A549 (cell line): ENCODE measurements around the gene NAT10. TPM values are rescaled to one million over a fixed set of nuclear protein-coding genes. Genes with fewer than 3 reads are reported as not detected.

Experiments
- ATAC-seq, 2 experiments: fragments of 200-7000 bp in 1 of 2; fragments of >200 bp in 1 of 2; cut with Nextera tagmentation in 1 of 2; cut with Tn5 transposase in 1 of 2; 3 replicates each; pipeline versions ENCODE4 v1.8.0 to v1.9.1; 2018 to 2020; ENCODE audit warnings: mild to moderate bottlenecking in 1 of 2, moderate library complexity in 1 of 2
- CTCF ChIA-PET: fragments of 300-600 bp; sonication (Branson Sonifier 250); formaldehyde crosslinking; extraction: SDS; loops from one replicate; lab custom pipeline; 2021; ENCODE audit warnings: antibody characterized with exemption, inconsistent platforms; lab: Yijun Ruan, JAX
- POLR2A ChIA-PET: fragments of 350-600 bp; formaldehyde crosslinking; extraction: SDS; loops from one replicate; lab custom pipeline; 2021; ENCODE audit warnings: antibody characterized with exemption, inconsistent platforms; lab: Yijun Ruan, JAX
- DNase-seq, 2 experiments: peaks; one replicate each; pipeline versions ENCODE4 v3.0.0 to v3.0.0-alpha.2; 2011 to 2016; ENCODE audit warnings: low read depth in 1 of 2, low spot score in 1 of 2
- FAIRE-seq: peaks from 2 replicates; lab custom pipeline; 2011; peaks lifted over from hg19 to GRCh38; lab: Jason Lieb, UNC
- H3K27ac ChIP-seq, 2 experiments: fragments of >200 bp; sonication (Bioruptor Twin); formaldehyde crosslinking; 3 replicates each; pipeline ENCODE4 v1.5.1; 2016 to 2017
- H3K4me1 ChIP-seq: fragments of >200 bp; sonication (Bioruptor Twin); formaldehyde crosslinking; 3 replicates; pipeline ENCODE4 v1.6.1; 2016
- H3K4me2 ChIP-seq: fragments of >200 bp; sonication (Bioruptor Twin); formaldehyde crosslinking; 3 replicates; pipeline ENCODE4 v1.6.1; 2016
- H3K4me3 ChIP-seq: fragments of >200 bp; sonication (Bioruptor Twin); formaldehyde crosslinking; 3 replicates; pipeline ENCODE4 v1.5.1; 2016
- H3K9me3 ChIP-seq: fragments of >200 bp; sonication (Bioruptor Twin); formaldehyde crosslinking; 3 replicates; pipeline ENCODE4 v1.6.1; 2016
- BHLHE40 ChIP-seq: IDR thresholded peaks from 2 replicates; pipeline ENCODE4 v1.6.1; 2012; ENCODE audit warnings: low read depth, low read length, inconsistent platforms
- CBX2 ChIP-seq: fragments of 200-600 bp; sonication (generic); IDR thresholded peaks from 2 replicates; pipeline ENCODE4 v1.6.1; 2016; ENCODE audit warnings: low read depth, mild to moderate bottlenecking, borderline replicate concordance
- CHD2 ChIP-seq: fragments of 150-350 bp; IDR thresholded peaks from 2 replicates; pipeline ENCODE4 v1.6.1; 2014; ENCODE audit warnings: low read length; ENCODE audit not compliant: partially characterized antibody
- EHF ChIP-seq: fragments of 250-450 bp; sonication (Bioruptor Pico); IDR thresholded peaks from 2 replicates; pipeline ENCODE4 v1.5.0; 2020; ENCODE audit warnings: mild to moderate bottlenecking
- EHMT2 ChIP-seq: fragments of 200-600 bp; sonication (generic); IDR thresholded peaks from 2 replicates; pipeline ENCODE4 v1.6.1; 2016; ENCODE audit warnings: antibody characterized with exemption, low read depth, mild to moderate bottlenecking, moderate library complexity
- EP300 ChIP-seq, 2 experiments: fragments of >200 bp; sonication (Bioruptor Twin); formaldehyde crosslinking; IDR thresholded peaks; 2 replicates in 1 of 2; 3 replicates in 1 of 2; pipeline ENCODE4 v1.6.1; 2016 to 2017
- FOSB ChIP-seq: fragments of 250-450 bp; sonication (Bioruptor Pico); IDR thresholded peaks from 2 replicates; pipeline ENCODE4 v1.5.0; 2020; ENCODE audit warnings: mild to moderate bottlenecking, moderate library complexity
- HDAC2 ChIP-seq: fragments of 200-600 bp; sonication (generic); IDR thresholded peaks from 2 replicates; pipeline ENCODE4 v1.6.1; 2016
- HES2 ChIP-seq: fragments of >200 bp; sonication (Bioruptor Twin); formaldehyde crosslinking; IDR thresholded peaks from 2 replicates; pipeline ENCODE4 v1.6.1; 2016
- HEYL ChIP-seq: fragments of 250-450 bp; sonication (Bioruptor Pico); IDR thresholded peaks from 2 replicates; pipeline ENCODE4 v1.8.0; 2021; ENCODE audit warnings: mild to moderate bottlenecking, moderate library complexity
- HOXB13 ChIP-seq: fragments of 250-450 bp; sonication (Bioruptor Pico); IDR thresholded peaks from 2 replicates; pipeline ENCODE4 v1.5.0; 2020; ENCODE audit warnings: low read depth, mild to moderate bottlenecking, moderate library complexity
- HOXB5 ChIP-seq: fragments of 250-450 bp; sonication (Bioruptor Pico); IDR thresholded peaks from 2 replicates; pipeline ENCODE4 v1.5.0; 2020; ENCODE audit warnings: mild to moderate bottlenecking, moderate library complexity
- JUN ChIP-seq, 2 experiments: fragments of >200 bp; sonication (Bioruptor Twin); formaldehyde crosslinking; IDR thresholded peaks; 2 replicates in 1 of 2; 3 replicates in 1 of 2; pipeline ENCODE4 v1.6.1; 2016 to 2017
- MAZ ChIP-seq: fragments of 150-350 bp; IDR thresholded peaks from 2 replicates; pipeline ENCODE4 v1.6.1; 2014; ENCODE audit warnings: antibody characterized with exemption, low read depth, low read length, borderline replicate concordance
- NFE2L2 ChIP-seq: fragments of 150-350 bp; conservative IDR thresholded peaks from 2 replicates; pipeline ENCODE4 v1.6.1; 2014; ENCODE audit warnings: low read length
- NR3C1 ChIP-seq: fragments of >200 bp; sonication (Bioruptor Twin); formaldehyde crosslinking; IDR thresholded peaks from 3 replicates; pipeline ENCODE4 v1.6.1; 2017
- RCOR1 ChIP-seq: fragments of 150-350 bp; IDR thresholded peaks from 2 replicates; pipeline ENCODE4 v1.6.1; 2014; ENCODE audit warnings: antibody characterized with exemption, low read length, low read depth
- RFX5 ChIP-seq: fragments of 450-650 bp; IDR thresholded peaks from 2 replicates; pipeline ENCODE4 v1.7.1; 2014; ENCODE audit warnings: antibody characterized with exemption, mild to moderate bottlenecking, moderate library complexity
- TFCP2L1 ChIP-seq: fragments of 250-450 bp; sonication (Bioruptor Pico); IDR thresholded peaks from 2 replicates; pipeline ENCODE4 v1.5.0; 2021; ENCODE audit warnings: mild to moderate bottlenecking
- TP53 ChIP-seq: fragments of 250-450 bp; sonication (Bioruptor Pico); IDR thresholded peaks from 2 replicates; pipeline ENCODE4 v1.5.0; 2021; ENCODE audit warnings: mild to moderate bottlenecking, moderate library complexity
- ZNF302 ChIP-seq: fragments of 250-450 bp; sonication (Bioruptor Pico); IDR thresholded peaks from 2 replicates; pipeline ENCODE4 v1.9.0; 2021; ENCODE audit warnings: inconsistent platforms, mild to moderate bottlenecking, moderate library complexity
- WGBS: methylation state at CpG from one replicate; pipeline ENCODE4 v1.1.6; 2017; ENCODE audit errors: missing lambda C conversion rate; 5-methylcytosine and 5-hydroxymethylcytosine counted together
- polyA plus RNA-seq, 4 experiments: library from polyadenylated mRNA; depleted of rRNA in 3 of 4; stranded (reverse); fragments of >200 nt; fragmentation: RNase III in 1 of 4; extraction: RNeasy Plus Mini Kit Qiagen cat#74134 plus additional on column Dnase treatment in 1 of 4; gene quantifications; 2 replicates in 3 of 4; 3 replicates in 1 of 4; pipeline ENCODE4 v1.2.3, GENCODE V29; 2011 to 2017
- TF ChIP-seq, protein P1 (sequence below): fragments of 250-450 bp; sonication (Bioruptor Pico); IDR thresholded peaks from 2 replicates; pipeline ENCODE4 v1.5.0; 2020; ENCODE audit warnings: low read depth, mild to moderate bottlenecking, moderate library complexity

Gene NAT10
- polyA plus RNA-seq, 2 of the 4 experiments (the other 2 are of a cell fraction): 38.6 to 59.3 TPM

DNA sequence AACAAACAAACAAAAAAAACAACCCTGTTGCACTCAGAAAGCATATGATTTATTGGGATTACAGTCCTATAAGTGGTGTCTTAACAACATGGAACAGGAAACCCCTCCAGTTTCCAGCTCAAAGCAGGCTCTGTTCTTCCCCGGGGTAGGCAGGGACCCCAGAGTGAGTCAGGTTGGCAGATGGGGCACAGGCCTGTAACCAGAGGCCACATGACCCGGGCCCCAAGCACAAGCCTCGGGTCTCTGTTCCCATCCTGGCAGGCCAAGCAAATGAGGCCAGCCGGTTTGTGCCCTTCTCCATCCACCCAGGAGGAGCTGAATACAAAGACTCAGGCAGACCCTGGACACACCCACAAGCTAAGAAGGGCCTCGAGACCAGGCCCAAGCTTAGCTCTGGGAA is 75.8 kb downstream of the NAT10 start:
- CTCF ChIA-PET: interaction anchor here (1.4 to 4.8 kb wide), 5 partner anchors 9 to 176 kb away, joined by 3 to 25 read pairs (median 7); partner anchors contain the start of gene ABTB2
- WGBS: 73% methylated on average over 5 of the region's 5 CpGs

DNA sequence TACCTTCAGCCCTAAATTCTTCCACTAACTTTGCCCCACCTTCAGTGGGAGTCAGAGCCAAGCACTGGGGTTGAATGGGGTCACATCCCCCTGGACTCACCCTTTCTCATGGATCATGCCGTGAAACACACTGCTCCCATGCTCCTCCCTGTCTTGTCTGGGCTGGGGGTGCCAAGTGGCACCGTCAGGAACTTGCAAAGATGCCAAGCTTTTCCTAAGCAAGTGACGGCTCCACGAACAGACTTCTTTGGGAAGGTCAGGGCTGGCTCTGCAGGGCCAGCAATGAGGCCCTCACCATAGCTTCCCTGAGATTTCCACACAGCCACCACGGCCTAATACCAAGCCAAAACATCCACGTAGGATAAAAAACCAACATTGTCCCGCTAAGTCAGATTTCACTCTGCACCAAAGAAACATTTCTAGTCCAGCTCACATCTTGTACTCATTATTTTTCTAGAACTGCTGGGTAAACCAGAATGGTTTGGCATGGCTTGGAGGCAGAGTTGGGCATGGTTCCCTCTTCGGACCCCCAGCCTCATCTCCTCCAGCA is 76.5 kb downstream of the NAT10 start:
- ChIA-PET POLR2A (interaction anchor here (0.7 kb wide), 1 partner anchor 175 kb away, joined by 3 read pairs; the partner anchor contains the start of gene ABTB2), CTCF (interaction anchor here (0.7 to 4.8 kb wide), 10 partner anchors 8 to 175 kb away, joined by 3 to 31 read pairs (median 4); partner anchors contain the start of gene ABTB2)
- TF ChIP-seq CHD2 (no peak), FOSB (CRISPR knock-in tag) (no peak), BHLHE40 (no peak), HOXB13 (CRISPR knock-in tag) (no peak), CBX2 (no peak)

More for the DNA sequence above, 75.8 kb downstream of the NAT10 start:
- Histone ChIP-seq H3K4me3 (no peak overlapping the region), H3K4me2 (no peak overlapping the region), H3K4me1 (peaks cover 11% of the 10 kb centered on the region), H3K27ac (no peak overlapping the region), H3K9me3 (no peaks in the 10 kb centered on the region)
- POLR2A ChIA-PET: interaction anchor here (0.7 kb wide), 1 partner anchor 176 kb away, joined by 3 read pairs; the partner anchor contains the start of gene ABTB2
- TF ChIP-seq NR3C1: no peak
- no peak for TF ChIP-seq JUN (IDR thresholded peaks at IDR 0.05)
- no peak for TF ChIP-seq TFCP2L1 (CRISPR knock-in tag)
- TF ChIP-seq TP53 (CRISPR knock-in tag): no peak
- no peak for TF ChIP-seq HOXB5 (CRISPR knock-in tag)
- TF ChIP-seq EHMT2: no peak
- TF ChIP-seq MAZ: no peak
- no peak for TF ChIP-seq HES2
- TF ChIP-seq, protein P1, sequence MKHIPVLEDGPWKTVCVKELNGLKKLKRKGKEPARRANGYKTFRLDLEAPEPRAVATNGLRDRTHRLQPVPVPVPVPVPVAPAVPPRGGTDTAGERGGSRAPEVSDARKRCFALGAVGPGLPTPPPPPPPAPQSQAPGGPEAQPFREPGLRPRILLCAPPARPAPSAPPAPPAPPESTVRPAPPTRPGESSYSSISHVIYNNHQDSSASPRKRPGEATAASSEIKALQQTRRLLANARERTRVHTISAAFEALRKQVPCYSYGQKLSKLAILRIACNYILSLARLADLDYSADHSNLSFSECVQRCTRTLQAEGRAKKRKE (CRISPR knock-in tag): no peak
- no peak for TF ChIP-seq HEYL (CRISPR knock-in tag)
- no peak for TF ChIP-seq RFX5
- TF ChIP-seq HOXB13 (CRISPR knock-in tag): no peak
- no peak for TF ChIP-seq ZNF302 (CRISPR knock-in tag)
- no peak for TF ChIP-seq EHF
- no peak for TF ChIP-seq EP300 (IDR thresholded peaks at IDR 0.05)
- no peak for TF ChIP-seq HDAC2
- no peak for TF ChIP-seq NFE2L2
- ATAC-seq: no peak
- no peak for DNase-seq
- no peak for FAIRE-seq

DNA sequence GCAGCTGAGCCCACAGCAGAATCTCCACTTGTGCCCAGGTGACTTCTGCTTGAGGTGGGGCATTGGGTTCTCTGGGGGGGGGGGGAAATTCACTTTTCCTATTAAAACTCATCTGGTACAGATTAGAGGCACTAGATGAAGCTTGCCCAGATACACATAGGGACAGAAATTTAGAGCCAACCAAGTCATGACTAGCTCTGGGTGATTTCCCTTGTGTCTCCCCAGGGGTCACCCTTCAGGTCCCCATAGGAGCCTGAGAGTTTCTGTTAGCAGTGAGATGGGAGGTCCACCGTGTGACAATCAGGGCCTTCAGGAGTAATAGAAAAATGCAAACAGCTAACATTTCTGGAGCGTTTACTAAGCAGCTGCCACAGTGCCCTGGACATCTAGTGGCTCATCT is 77.0 kb downstream of the NAT10 start:
- Histone ChIP-seq H3K27ac (no peak overlapping the region), H3K9me3 (no peaks in the 10 kb centered on the region), H3K4me2 (no peak overlapping the region), H3K4me3 (no peak overlapping the region), H3K4me1 (no peaks in the 10 kb centered on the region)
- POLR2A ChIA-PET: no interaction called here
- DNase-seq (no peak), ATAC-seq (no peak), FAIRE-seq (no peak)
- WGBS: 85% methylated on average over 2 of the region's 2 CpGs
- CTCF ChIA-PET: interaction anchor here (0.7 to 4.8 kb wide), 9 partner anchors 8 to 175 kb away, joined by 3 to 31 read pairs (median 4); partner anchors contain the start of gene ABTB2
- TF ChIP-seq RCOR1 (no peak), EP300 (IDR thresholded peaks at IDR 0.05) (no peak)

More for the DNA sequence above, 76.5 kb downstream of the NAT10 start:
- H3K4me2 ChIP-seq: no peak overlapping the region
- no peak overlapping the region for H3K4me3 ChIP-seq
- H3K27ac ChIP-seq: no peak overlapping the region
- H3K9me3 ChIP-seq: no peaks in the 10 kb centered on the region
- H3K4me1 ChIP-seq: peaks cover 4% of the 10 kb centered on the region
- 94% methylated on average over 8 of the region's 8 CpGs for WGBS
- DNase-seq (no peak), ATAC-seq (no peak), FAIRE-seq (no peak)
